BLaER1 (cell line): ENCODE results near the gene PLEKHA5.

Experiments used
- H3K27ac ChIP-seq: shearing (Covaris generic); formaldehyde crosslinking; 2 replicates; pipeline ENCODE4 v1.8.1; 2022
- H3K27me3 ChIP-seq: shearing (Covaris generic); formaldehyde crosslinking; 2 replicates; pipeline ENCODE4 v1.8.1; 2022
- H3K36me3 ChIP-seq: shearing (Covaris generic); formaldehyde crosslinking; 2 replicates; pipeline ENCODE4 v1.8.1; 2022
- H3K4me1 ChIP-seq: shearing (Covaris generic); formaldehyde crosslinking; 2 replicates; pipeline ENCODE4 v1.8.1; 2022
- H3K4me2 ChIP-seq: shearing (Covaris generic); formaldehyde crosslinking; 2 replicates; pipeline ENCODE4 v1.8.1; 2022
- H3K4me3 ChIP-seq: shearing (Covaris generic); formaldehyde crosslinking; 2 replicates; pipeline ENCODE4 v1.8.1; 2022
- H3K9ac ChIP-seq: shearing (Covaris generic); formaldehyde crosslinking; 2 replicates; pipeline ENCODE4 v1.8.1; 2022
- H3K9me3 ChIP-seq: shearing (Covaris generic); formaldehyde crosslinking; 2 replicates; pipeline ENCODE4 v1.8.1; 2022
- H4K20me1 ChIP-seq: shearing (Covaris generic); formaldehyde crosslinking; 2 replicates; pipeline ENCODE4 v1.8.1; 2022
- Cebpa-rat ChIP-seq: shearing (Covaris generic); IDR thresholded peaks from 2 replicates; pipeline ENCODE4 v1.8.1; 2022

Gene PLEKHA5

GRCh38 chr12:19144985-19145384 lies 15.5 kb downstream of the PLEKHA5 start:
- Histone ChIP-seq H3K9me3 (no peaks in the 10 kb centered on the region), H3K36me3 (peaks cover 19% of the 10 kb centered on the region), H3K27ac (no peak overlapping the region), H3K27me3 (no peaks in the 10 kb centered on the region), H3K4me3 (no peak overlapping the region), H3K4me2 (no peak overlapping the region), H4K20me1 (no peaks in the 10 kb centered on the region), H3K9ac (no peak overlapping the region), H3K4me1 (peaks cover 16% of the 10 kb centered on the region)
- TF ChIP-seq Cebpa-rat, result no peak

- H3K9ac ChIP-seq, result no peak overlapping the region
- 0 out of 2 replicates have a peak, but pooled peaks cover 4% of the 10 kb centered on the region for H3K4me1 ChIP-seq
- no peak overlapping the region for H3K27ac ChIP-seq
- H3K4me3 ChIP-seq, result no peak overlapping the region
- peaks cover 19% of the 10 kb centered on the region for H3K36me3 ChIP-seq
- H3K4me2 ChIP-seq, result no peak overlapping the region
- H3K27me3 ChIP-seq, result no peaks in the 10 kb centered on the region
- H4K20me1 ChIP-seq, result no peaks in the 10 kb centered on the region
- TF ChIP-seq Cebpa-rat, result no peak
- no peaks in the 10 kb centered on the region for H3K9me3 ChIP-seq
Measured at GRCh38 chr12:19148860-19149259, 19.3 kb downstream of the PLEKHA5 start.

GRCh38 chr12:19150273-19150900 lies 20.9 kb downstream of the PLEKHA5 start:
- H3K9ac ChIP-seq, result no peak overlapping the region
- 0 out of 2 replicates have a peak, but pooled peaks cover 4% of the 10 kb centered on the region for H3K4me1 ChIP-seq
- no peak overlapping the region for H3K4me2 ChIP-seq
- no peak overlapping the region for H3K4me3 ChIP-seq
- H3K27me3 ChIP-seq, result no peaks in the 10 kb centered on the region
- no peak overlapping the region for H3K27ac ChIP-seq
- no peaks in the 10 kb centered on the region for H3K9me3 ChIP-seq
- no peaks in the 10 kb centered on the region for H4K20me1 ChIP-seq
- peaks cover 13% of the 10 kb centered on the region for H3K36me3 ChIP-seq
- TF ChIP-seq Cebpa-rat, result no peak

GRCh38 chr12:19151298-19151697 lies 21.8 kb downstream of the PLEKHA5 start:
- Histone ChIP-seq H3K4me2 (no peak overlapping the region), H3K27ac (no peak overlapping the region), H3K27me3 (no peaks in the 10 kb centered on the region), H3K4me1 (0 out of 2 replicates have a peak, but pooled peaks cover 4% of the 10 kb centered on the region), H3K9me3 (no peaks in the 10 kb centered on the region), H3K36me3 (peaks cover 13% of the 10 kb centered on the region), H4K20me1 (no peaks in the 10 kb centered on the region), H3K9ac (no peak overlapping the region), H3K4me3 (no peak overlapping the region)
- TF ChIP-seq Cebpa-rat, result no peak

- H3K4me2 ChIP-seq, result no peak overlapping the region
- 0 out of 2 replicates have a peak, but pooled peaks cover 4% of the 10 kb centered on the region for H3K4me1 ChIP-seq
- no peaks in the 10 kb centered on the region for H4K20me1 ChIP-seq
- H3K27me3 ChIP-seq, result no peaks in the 10 kb centered on the region
- H3K4me3 ChIP-seq, result no peak overlapping the region
- H3K9ac ChIP-seq, result no peak overlapping the region
- H3K36me3 ChIP-seq, result peaks cover 9% of the 10 kb centered on the region
- H3K9me3 ChIP-seq, result no peaks in the 10 kb centered on the region
- TF ChIP-seq Cebpa-rat, result no peak
- no peak overlapping the region for H3K27ac ChIP-seq
Measured at GRCh38 chr12:19153396-19153795, 23.9 kb downstream of the PLEKHA5 start.

GRCh38 chr12:19154686-19155085 lies 25.2 kb downstream of the PLEKHA5 start:
- Histone ChIP-seq H3K4me3 (no peak overlapping the region), H3K9me3 (no peaks in the 10 kb centered on the region), H4K20me1 (no peaks in the 10 kb centered on the region), H3K27me3 (no peaks in the 10 kb centered on the region), H3K36me3 (peaks cover 2% of the 10 kb centered on the region; the same call in 1 of the 2 replicates), H3K9ac (no peak overlapping the region), H3K27ac (no peak overlapping the region), H3K4me2 (no peak overlapping the region), H3K4me1 (no peaks in the 10 kb centered on the region)
- no peak for TF ChIP-seq Cebpa-rat

GRCh38 chr12:19155981-19156734 lies 26.6 kb downstream of the PLEKHA5 start:
- Histone ChIP-seq H3K4me2 (no peak overlapping the region), H3K27ac (no peak overlapping the region), H4K20me1 (no peaks in the 10 kb centered on the region), H3K4me3 (no peak overlapping the region), H3K4me1 (no peaks in the 10 kb centered on the region), H3K36me3 (no peaks in the 10 kb centered on the region), H3K27me3 (no peaks in the 10 kb centered on the region), H3K9ac (no peak overlapping the region), H3K9me3 (no peaks in the 10 kb centered on the region)
- no peak for TF ChIP-seq Cebpa-rat

GRCh38 chr12:19158923-19159322 lies 29.4 kb downstream of the PLEKHA5 start:
- H3K36me3 ChIP-seq, result no peaks in the 10 kb centered on the region
- H4K20me1 ChIP-seq, result no peaks in the 10 kb centered on the region
- no peaks in the 10 kb centered on the region for H3K27me3 ChIP-seq
- H3K4me3 ChIP-seq, result no peak overlapping the region
- no peak overlapping the region for H3K9ac ChIP-seq
- H3K4me1 ChIP-seq, result no peaks in the 10 kb centered on the region
- H3K4me2 ChIP-seq, result no peak overlapping the region
- H3K9me3 ChIP-seq, result no peaks in the 10 kb centered on the region
- no peak for TF ChIP-seq Cebpa-rat
- H3K27ac ChIP-seq, result no peak overlapping the region

- Histone ChIP-seq H3K27ac (no peak overlapping the region), H3K36me3 (no peaks in the 10 kb centered on the region), H3K9ac (no peak overlapping the region), H3K27me3 (no peaks in the 10 kb centered on the region), H3K4me1 (peaks cover 12% of the 10 kb centered on the region), H3K9me3 (no peaks in the 10 kb centered on the region), H3K4me2 (no peak overlapping the region), H4K20me1 (no peaks in the 10 kb centered on the region), H3K4me3 (no peak overlapping the region)
- TF ChIP-seq Cebpa-rat, result no peak
Measured at GRCh38 chr12:19161216-19161615, 31.7 kb downstream of the PLEKHA5 start.

GRCh38 chr12:19165451-19165850 lies 35.9 kb downstream of the PLEKHA5 start:
- no peaks in the 10 kb centered on the region for H3K27me3 ChIP-seq
- H3K27ac ChIP-seq, result no peak overlapping the region
- no peaks in the 10 kb centered on the region for H3K9me3 ChIP-seq
- no peak overlapping the region for H3K9ac ChIP-seq
- H3K36me3 ChIP-seq, result no peaks in the 10 kb centered on the region
- TF ChIP-seq Cebpa-rat, result no peak
- peaks cover 12% of the 10 kb centered on the region for H3K4me1 ChIP-seq
- peak overlapping the region; percentile 42; the same call in 1 of the 2 replicates for H3K4me2 ChIP-seq
- H4K20me1 ChIP-seq, result no peaks in the 10 kb centered on the region
- H3K4me3 ChIP-seq, result no peak overlapping the region
